GM13977 (cell line): Measurements from ENCODE around the gene LIMS1.

ENCODE experiments used
- DNase-seq: peaks from one replicate; pipeline ENCODE4 v3.0.0; 2012; ENCODE audit warnings: low spot score
- CTCF ChIP-seq: IDR thresholded peaks from 2 replicates; pipeline ENCODE4 v1.5.1; 2012; ENCODE audit warnings: mild to moderate bottlenecking, control low read depth; ENCODE audit not compliant: insufficient read depth; ENCODE audit errors: extremely low read depth, missing control alignments
- in situ Hi-C: fragments of 300-500 bp; cut with MboI; formaldehyde crosslinking; loops from one replicate; pipeline ENCODE4 v1.12.0; 2022; ENCODE audit warnings: low sequenced_read_pairs, low pct_unique_long_range_greater_than_20kb, mixed read lengths, inconsistent platforms; ENCODE audit not compliant: unreplicated experiment

Gene LIMS1

DNA sequence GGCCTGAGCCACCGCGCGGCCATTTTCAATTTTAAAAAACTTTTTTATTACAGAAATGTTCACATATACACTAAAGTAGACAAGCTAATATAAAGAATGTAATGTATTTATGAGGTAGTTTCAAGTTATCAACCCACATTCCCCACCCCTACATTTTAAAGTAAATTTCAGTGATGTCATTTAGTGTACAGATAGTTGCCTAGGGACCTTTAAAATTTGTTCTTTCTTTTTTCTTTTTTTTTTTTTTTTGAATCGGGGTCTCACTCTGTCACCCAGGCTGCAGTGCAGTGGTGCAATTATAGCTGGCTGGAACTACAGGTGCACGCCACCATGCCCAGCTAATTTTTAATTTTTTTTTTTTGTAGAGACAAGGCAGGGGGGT is 2.6 kb upstream of the LIMS1 start:
- DNase-seq = no peak
- in situ Hi-C loops = no loop called here
- TF ChIP-seq CTCF = no peak

DNA sequence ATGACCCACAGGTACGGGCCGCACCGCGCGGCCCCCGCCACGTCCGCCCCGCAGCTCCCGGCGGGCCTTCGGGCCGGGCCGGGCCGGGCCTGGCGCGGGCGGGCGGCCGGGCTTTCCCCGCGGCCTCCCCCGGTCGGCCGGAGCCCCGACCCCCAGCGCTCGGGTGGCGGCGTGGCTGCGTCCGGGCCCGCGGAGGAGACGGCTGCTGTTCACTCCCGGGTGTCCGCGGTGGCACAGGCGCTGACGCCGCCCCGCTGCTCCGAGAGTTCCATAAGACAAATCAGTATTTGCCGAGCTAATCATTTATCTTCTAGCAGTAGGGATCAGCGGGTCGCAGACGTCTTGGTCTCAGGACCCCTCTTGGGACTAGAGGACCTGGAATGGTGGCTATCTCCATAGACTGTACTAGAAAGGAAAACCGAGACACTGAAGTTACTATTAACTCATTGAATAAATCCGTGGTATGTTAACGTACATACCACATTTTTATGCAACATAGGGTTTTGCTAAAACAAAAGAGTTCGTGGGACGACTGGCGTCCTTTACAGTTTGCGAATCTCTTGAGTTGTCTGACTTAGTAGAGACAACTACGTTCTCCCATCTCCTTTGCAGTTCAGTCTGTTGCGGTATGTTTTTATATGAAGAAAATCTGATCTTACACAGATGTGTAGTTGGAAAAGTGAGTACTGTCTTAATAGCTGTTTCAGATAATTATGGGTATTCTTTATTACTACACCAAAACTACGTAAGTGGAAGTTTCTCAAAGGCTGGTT is 500 bp downstream of the LIMS1 start:
- DNase-seq = no peak
- TF ChIP-seq CTCF = no peak
- in situ Hi-C loops = no loop called here

- in situ Hi-C loops = no loop called here
- DNase-seq = no peak
- no peak for TF ChIP-seq CTCF
Measured at GRCh38 chr2:108535357-108535631, 1.0 kb downstream of the LIMS1 start.

GRCh38 chr2:108536133-108536780 is 2.0 kb downstream of the LIMS1 start:
- in situ Hi-C loops = no loop called here
- no peak for DNase-seq
- no peak for TF ChIP-seq CTCF

GRCh38 chr2:108536911-108537310 is 2.6 kb downstream of the LIMS1 start:
- no peak for DNase-seq
- no peak for TF ChIP-seq CTCF
- in situ Hi-C loops = no loop called here

DNA sequence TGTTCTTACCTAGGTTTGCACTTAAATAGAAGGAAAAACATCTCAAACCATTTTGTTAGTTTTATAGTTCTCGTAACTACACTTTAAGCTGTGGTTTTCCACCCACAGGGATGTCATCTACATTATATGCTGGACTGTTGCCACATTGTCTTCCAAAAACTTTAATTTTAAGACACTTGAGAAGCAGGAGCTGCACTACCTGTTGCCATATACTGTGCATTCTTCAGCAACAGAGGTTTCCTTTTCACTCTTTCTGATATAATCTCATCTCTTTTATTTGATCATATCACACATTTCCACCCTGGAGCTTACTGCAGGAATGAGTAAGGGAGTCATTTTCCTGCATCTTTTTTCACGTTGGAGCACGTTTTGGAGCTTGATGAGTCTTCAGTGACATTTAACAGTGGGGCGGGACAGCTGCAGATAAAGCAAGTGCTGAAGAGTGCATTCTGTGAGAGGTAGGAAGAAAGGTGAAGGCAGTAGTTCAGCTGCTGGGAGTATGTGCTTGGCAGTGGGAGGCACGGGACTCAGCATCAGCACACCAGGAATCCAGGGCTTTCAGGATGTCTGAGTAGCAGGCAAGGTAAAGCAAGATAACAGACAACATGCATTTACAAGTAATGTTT is 3.8 kb downstream of the LIMS1 start:
- TF ChIP-seq CTCF = no peak
- DNase-seq = no peak

More for the DNA sequence above, 3.8 kb downstream of the LIMS1 start:
- in situ Hi-C loops = no loop called here
